GM23338 (cell line): ENCODE results near the gene ZCCHC17. TPM values are rescaled to one million over a fixed set of nuclear protein-coding genes. Genes with fewer than 3 reads are reported as not detected.

Experiments
- ATAC-seq: fragments of 200-7000 bp; cut with Tn5 transposase; 3 replicates; pipeline ENCODE4 v1.9.1; 2020
- DNase-seq: peaks from one replicate; pipeline ENCODE4 v3.0.0-alpha.2; 2015; ENCODE audit warnings: low spot score
- H2AFZ ChIP-seq: fragments of 200-600 bp; sonication (generic); 2 replicates; pipeline ENCODE4 v1.8.0; 2016; ENCODE audit warnings: antibody characterized with exemption, mild to moderate bottlenecking, moderate library complexity
- H3F3A ChIP-seq: fragments of 200-600 bp; sonication (generic); replicated peaks from 2 replicates; pipeline ENCODE4 v1.8.0; 2017; ENCODE audit warnings: antibody characterized with exemption, mixed run types, low read depth
- H3K27ac ChIP-seq: fragments of 200-600 bp; sonication (generic); 2 replicates; pipeline ENCODE4 v1.6.1; 2016; ENCODE audit warnings: low read depth
- H3K27me3 ChIP-seq: fragments of 200-600 bp; sonication (generic); 2 replicates; pipeline ENCODE4 v1.8.0; 2016; ENCODE audit warnings: mild to moderate bottlenecking, mixed run types, moderate library complexity; ENCODE audit not compliant: insufficient read depth
- H3K36me3 ChIP-seq: fragments of 200-600 bp; sonication (generic); 2 replicates; pipeline ENCODE4 v1.8.0; 2016; ENCODE audit warnings: mild to moderate bottlenecking; ENCODE audit not compliant: insufficient read depth
- H3K4me1 ChIP-seq: fragments of 200-600 bp; sonication (generic); 2 replicates; pipeline ENCODE4 v1.8.0; 2016; ENCODE audit warnings: mild to moderate bottlenecking, moderate library complexity; ENCODE audit not compliant: insufficient read depth
- H3K4me2 ChIP-seq: fragments of 200-600 bp; sonication (generic); 2 replicates; pipeline ENCODE4 v1.7.1; 2017; ENCODE audit warnings: mixed run types
- H3K4me3 ChIP-seq: fragments of 200-600 bp; sonication (generic); 2 replicates; pipeline ENCODE4 v1.6.1; 2016; ENCODE audit warnings: mixed run types
- H3K79me2 ChIP-seq: fragments of 200-600 bp; sonication (generic); replicated peaks from 2 replicates; pipeline ENCODE4 v1.8.0; 2017; ENCODE audit warnings: mild to moderate bottlenecking; ENCODE audit not compliant: insufficient read depth
- H3K9me2 ChIP-seq: fragments of 200-600 bp; sonication (generic); 2 replicates; pipeline ENCODE4 v1.8.0; 2017; ENCODE audit not compliant: insufficient read depth
- H4K20me1 ChIP-seq: fragments of 200-600 bp; sonication (generic); replicated peaks from 2 replicates; pipeline ENCODE4 v1.8.0; 2017; ENCODE audit warnings: mild to moderate bottlenecking; ENCODE audit not compliant: insufficient read depth
- H3K27ac Mint-ChIP-seq: 2 replicates; pipeline ENCODE4 v1.8.0; 2020; ENCODE audit warnings: inconsistent platforms, mild to moderate bottlenecking, moderate library complexity, mixed read lengths
- H3K27me3 Mint-ChIP-seq: 3 replicates; pipeline ENCODE4 v1.8.0; 2022; ENCODE audit warnings: low read depth, mild to moderate bottlenecking, moderate library complexity, mixed read lengths, inconsistent platforms; ENCODE audit not compliant: insufficient read depth, poor library complexity
- H3K36me3 Mint-ChIP-seq: 3 replicates; pipeline ENCODE4 v1.8.0; 2021; ENCODE audit warnings: low read depth, mild to moderate bottlenecking, inconsistent platforms, moderate library complexity, mixed read lengths
- H3K4me1 Mint-ChIP-seq: 3 replicates; pipeline ENCODE4 v1.8.0; 2020; ENCODE audit warnings: mild to moderate bottlenecking, inconsistent platforms, mixed read lengths
- H3K4me3 Mint-ChIP-seq: 3 replicates; pipeline ENCODE4 v1.8.0; 2021; ENCODE audit warnings: moderate library complexity, mild to moderate bottlenecking, inconsistent platforms, mixed read lengths
- H3K9me3 Mint-ChIP-seq: 3 replicates; pipeline ENCODE4 v1.8.0; 2020; ENCODE audit warnings: moderate library complexity, mild to moderate bottlenecking, inconsistent platforms, mixed read lengths
- EZH2 ChIP-seq: fragments of 200-600 bp; sonication (generic); IDR thresholded peaks from one replicate; pipeline ENCODE4 v1.8.0; 2017; ENCODE audit warnings: antibody characterized with exemption, mild to moderate bottlenecking, low read depth; ENCODE audit not compliant: unreplicated experiment
- JUNB ChIP-seq: IDR thresholded peaks from one replicate; pipeline ENCODE4 v1.6.1; 2016; ENCODE audit warnings: antibody characterized with exemption; ENCODE audit not compliant: unreplicated experiment
- POLR2AphosphoS5 ChIP-seq: IDR thresholded peaks from 2 replicates; pipeline ENCODE4 v1.6.1; 2016; ENCODE audit warnings: antibody characterized with exemption, low read depth
- polyA plus RNA-seq: library from polyadenylated mRNA; unstranded; fragments of >200 nt; fragmentation: Nextera tagmentation; extraction: Ambion mirVana; gene quantifications from 2 replicates; pipeline ENCODE4 v1.2.1, GENCODE V29; 2016
- total RNA-seq: library from RNA; depleted of rRNA; stranded (reverse); fragments of >200 nt; shearing (Covaris generic); gene quantifications from 2 replicates; pipeline ENCODE4 v1.2.3, GENCODE V29; 2014
- TF ChIP-seq, protein P1 (sequence below): fragments of 250-450 bp; sonication (Bioruptor Pico); IDR thresholded peaks from 2 replicates; pipeline ENCODE4 v1.5.0; 2020; ENCODE audit warnings: mild to moderate bottlenecking, moderate library complexity
- TF ChIP-seq, protein P2 (sequence below): IDR thresholded peaks from 2 replicates; pipeline ENCODE4 v1.6.1; 2016; ENCODE audit warnings: antibody characterized with exemption

ZCCHC17 gene
- total and polyA plus RNA-seq, 2 experiments from 2014 or later, result 40.1 to 134 TPM

DNA sequence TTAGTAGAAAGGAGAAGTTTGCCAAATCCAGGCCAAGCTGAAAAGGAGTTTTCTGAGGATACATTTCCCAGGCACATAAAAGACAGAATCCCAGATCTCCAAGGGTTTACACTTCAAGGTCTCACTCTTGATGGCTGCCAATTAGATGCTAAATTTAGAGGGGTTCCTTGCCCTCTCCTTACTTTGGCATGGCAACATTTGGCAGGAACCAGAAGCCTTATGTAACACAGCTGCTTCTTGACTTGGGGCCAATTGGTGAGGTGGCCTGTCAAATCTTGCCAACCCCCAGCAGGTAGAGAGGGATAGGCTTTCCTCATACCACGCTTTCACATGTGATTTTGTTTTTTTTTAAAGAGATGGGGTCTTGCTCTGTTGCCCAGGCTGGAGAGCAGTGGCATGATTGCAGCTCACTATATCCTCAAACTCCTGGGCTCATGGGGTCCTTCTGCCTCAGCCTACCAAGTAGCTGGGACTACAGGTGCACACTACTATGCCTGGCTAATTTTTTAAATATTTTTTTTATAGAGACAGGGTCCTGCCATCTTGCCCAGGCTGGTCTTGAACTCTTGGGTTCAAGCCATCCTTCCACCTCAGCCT lies 31.9 kb upstream of the ZCCHC17 start:
- Mint-ChIP-seq H3K9me3 (no peaks in the 10 kb centered on the region), H3K36me3 (peaks cover 92% of the 10 kb centered on the region), H3K4me3 (no peak overlapping the region), H3K27me3 (peaks cover 3% of the 10 kb centered on the region), H3K4me1 (no peaks in the 10 kb centered on the region), H3K27ac (no peak overlapping the region)
- no peak overlapping the region for H3K27ac ChIP-seq
- no peaks in the 10 kb centered on the region for H3K27me3 ChIP-seq
- H3K79me2 ChIP-seq, result no peaks in the 10 kb centered on the region
- no peak for ATAC-seq
- no peaks in the 10 kb centered on the region for H3K9me2 ChIP-seq
- TF ChIP-seq, protein P1, sequence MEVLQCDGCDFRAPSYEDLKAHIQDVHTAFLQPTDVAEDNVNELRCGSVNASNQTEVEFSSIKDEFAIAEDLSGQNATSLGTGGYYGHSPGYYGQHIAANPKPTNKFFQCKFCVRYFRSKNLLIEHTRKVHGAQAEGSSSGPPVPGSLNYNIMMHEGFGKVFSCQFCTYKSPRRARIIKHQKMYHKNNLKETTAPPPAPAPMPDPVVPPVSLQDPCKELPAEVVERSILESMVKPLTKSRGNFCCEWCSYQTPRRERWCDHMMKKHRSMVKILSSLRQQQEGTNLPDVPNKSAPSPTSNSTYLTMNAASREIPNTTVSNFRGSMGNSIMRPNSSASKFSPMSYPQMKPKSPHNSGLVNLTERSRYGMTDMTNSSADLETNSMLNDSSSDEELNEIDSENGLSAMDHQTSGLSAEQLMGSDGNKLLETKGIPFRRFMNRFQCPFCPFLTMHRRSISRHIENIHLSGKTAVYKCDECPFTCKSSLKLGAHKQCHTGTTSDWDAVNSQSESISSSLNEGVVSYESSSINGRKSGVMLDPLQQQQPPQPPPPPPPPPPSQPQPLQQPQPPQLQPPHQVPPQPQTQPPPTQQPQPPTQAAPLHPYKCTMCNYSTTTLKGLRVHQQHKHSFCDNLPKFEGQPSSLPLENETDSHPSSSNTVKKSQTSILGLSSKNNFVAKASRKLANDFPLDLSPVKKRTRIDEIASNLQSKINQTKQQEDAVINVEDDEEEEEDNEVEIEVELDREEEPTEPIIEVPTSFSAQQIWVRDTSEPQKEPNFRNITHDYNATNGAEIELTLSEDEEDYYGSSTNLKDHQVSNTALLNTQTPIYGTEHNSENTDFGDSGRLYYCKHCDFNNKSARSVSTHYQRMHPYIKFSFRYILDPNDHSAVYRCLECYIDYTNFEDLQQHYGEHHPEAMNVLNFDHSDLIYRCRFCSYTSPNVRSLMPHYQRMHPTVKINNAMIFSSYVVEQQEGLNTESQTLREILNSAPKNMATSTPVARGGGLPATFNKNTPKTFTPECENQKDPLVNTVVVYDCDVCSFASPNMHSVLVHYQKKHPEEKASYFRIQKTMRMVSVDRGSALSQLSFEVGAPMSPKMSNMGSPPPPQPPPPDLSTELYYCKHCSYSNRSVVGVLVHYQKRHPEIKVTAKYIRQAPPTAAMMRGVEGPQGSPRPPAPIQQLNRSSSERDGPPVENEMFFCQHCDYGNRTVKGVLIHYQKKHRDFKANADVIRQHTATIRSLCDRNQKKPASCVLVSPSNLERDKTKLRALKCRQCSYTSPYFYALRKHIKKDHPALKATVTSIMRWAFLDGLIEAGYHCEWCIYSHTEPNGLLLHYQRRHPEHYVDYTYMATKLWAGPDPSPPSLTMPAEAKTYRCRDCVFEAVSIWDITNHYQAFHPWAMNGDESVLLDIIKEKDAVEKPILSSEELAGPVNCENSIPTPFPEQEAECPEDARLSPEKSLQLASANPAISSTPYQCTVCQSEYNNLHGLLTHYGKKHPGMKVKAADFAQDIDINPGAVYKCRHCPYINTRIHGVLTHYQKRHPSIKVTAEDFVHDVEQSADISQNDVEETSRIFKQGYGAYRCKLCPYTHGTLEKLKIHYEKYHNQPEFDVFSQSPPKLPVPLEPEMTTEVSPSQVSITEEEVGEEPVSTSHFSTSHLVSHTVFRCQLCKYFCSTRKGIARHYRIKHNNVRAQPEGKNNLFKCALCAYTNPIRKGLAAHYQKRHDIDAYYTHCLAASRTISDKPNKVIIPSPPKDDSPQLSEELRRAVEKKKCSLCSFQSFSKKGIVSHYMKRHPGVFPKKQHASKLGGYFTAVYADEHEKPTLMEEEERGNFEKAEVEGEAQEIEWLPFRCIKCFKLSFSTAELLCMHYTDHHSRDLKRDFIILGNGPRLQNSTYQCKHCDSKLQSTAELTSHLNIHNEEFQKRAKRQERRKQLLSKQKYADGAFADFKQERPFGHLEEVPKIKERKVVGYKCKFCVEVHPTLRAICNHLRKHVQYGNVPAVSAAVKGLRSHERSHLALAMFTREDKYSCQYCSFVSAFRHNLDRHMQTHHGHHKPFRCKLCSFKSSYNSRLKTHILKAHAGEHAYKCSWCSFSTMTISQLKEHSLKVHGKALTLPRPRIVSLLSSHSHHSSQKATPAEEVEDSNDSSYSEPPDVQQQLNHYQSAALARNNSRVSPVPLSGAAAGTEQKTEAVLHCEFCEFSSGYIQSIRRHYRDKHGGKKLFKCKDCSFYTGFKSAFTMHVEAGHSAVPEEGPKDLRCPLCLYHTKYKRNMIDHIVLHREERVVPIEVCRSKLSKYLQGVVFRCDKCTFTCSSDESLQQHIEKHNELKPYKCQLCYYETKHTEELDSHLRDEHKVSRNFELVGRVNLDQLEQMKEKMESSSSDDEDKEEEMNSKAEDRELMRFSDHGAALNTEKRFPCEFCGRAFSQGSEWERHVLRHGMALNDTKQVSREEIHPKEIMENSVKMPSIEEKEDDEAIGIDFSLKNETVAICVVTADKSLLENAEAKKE (CRISPR knock-in tag), result no peak
- TF ChIP-seq EZH2 (no peak), JUNB (no peak)
- H3K4me3 ChIP-seq, result no peak overlapping the region
- H3K4me2 ChIP-seq, result no peak overlapping the region
- no peak overlapping the region for H2AFZ ChIP-seq
- no peaks in the 10 kb centered on the region for H3K4me1 ChIP-seq
- H3K36me3 ChIP-seq, result peaks cover 70% of the 10 kb centered on the region
- no peak for DNase-seq
- no peaks in the 10 kb centered on the region; the same call in 1 of the 2 replicates for H3F3A ChIP-seq
- H4K20me1 ChIP-seq, result peaks cover 20% of the 10 kb centered on the region

DNA sequence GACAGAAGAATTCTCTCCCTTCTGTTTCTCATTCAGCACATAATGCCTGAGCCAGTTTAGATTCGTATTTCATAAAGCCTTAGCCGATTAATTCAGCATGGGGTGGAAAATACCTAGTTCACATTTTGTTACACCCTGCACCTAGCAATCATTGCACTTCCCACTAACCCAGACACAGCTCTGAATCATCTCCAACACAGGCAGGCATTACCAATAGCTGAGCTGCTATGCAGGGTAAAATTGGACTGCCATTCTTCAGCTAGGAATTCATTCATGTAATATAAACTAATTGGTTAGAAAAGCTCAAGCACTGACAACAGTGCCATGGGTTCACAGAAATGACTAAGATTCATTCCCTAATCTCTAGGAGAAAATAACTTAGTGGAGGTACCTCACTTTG lies 30.3 kb upstream of the ZCCHC17 start:
- H3K79me2 ChIP-seq, result no peaks in the 10 kb centered on the region
- no peaks in the 10 kb centered on the region for H3K9me2 ChIP-seq
- no peak overlapping the region for H3K4me2 ChIP-seq
- no peaks in the 10 kb centered on the region; the same call in 1 of the 2 replicates for H3F3A ChIP-seq
- no peaks in the 10 kb centered on the region for H3K4me1 Mint-ChIP-seq
- peaks cover 24% of the 10 kb centered on the region for H4K20me1 ChIP-seq
- no peak overlapping the region for H3K4me3 ChIP-seq
- DNase-seq, result no peak
- H3K4me1 ChIP-seq, result no peaks in the 10 kb centered on the region
- H3K27ac Mint-ChIP-seq, result no peak overlapping the region
- no peaks in the 10 kb centered on the region for H3K27me3 ChIP-seq
- no peaks in the 10 kb centered on the region for H3K9me3 Mint-ChIP-seq
- peaks cover 3% of the 10 kb centered on the region for H3K27me3 Mint-ChIP-seq
- no peak overlapping the region for H3K4me3 Mint-ChIP-seq
- H2AFZ ChIP-seq, result no peak overlapping the region
- peaks cover 69% of the 10 kb centered on the region for H3K36me3 ChIP-seq
- H3K36me3 Mint-ChIP-seq, result peaks cover 92% of the 10 kb centered on the region
- H3K27ac ChIP-seq, result no peak overlapping the region
- no peak for ATAC-seq
- TF ChIP-seq, protein P2, sequence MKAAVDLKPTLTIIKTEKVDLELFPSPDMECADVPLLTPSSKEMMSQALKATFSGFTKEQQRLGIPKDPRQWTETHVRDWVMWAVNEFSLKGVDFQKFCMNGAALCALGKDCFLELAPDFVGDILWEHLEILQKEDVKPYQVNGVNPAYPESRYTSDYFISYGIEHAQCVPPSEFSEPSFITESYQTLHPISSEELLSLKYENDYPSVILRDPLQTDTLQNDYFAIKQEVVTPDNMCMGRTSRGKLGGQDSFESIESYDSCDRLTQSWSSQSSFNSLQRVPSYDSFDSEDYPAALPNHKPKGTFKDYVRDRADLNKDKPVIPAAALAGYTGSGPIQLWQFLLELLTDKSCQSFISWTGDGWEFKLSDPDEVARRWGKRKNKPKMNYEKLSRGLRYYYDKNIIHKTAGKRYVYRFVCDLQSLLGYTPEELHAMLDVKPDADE, result no peak
- no peak for TF ChIP-seq POLR2AphosphoS5
